IMR-90 (cell line): ENCODE results near the gene AMBRA1. TPM values are rescaled to one million over a fixed set of nuclear protein-coding genes. Genes with fewer than 3 reads are reported as not detected.

Experiments
- ATAC-seq: fragments of 200-7000 bp; cut with Tn5 transposase; 2 replicates; pipeline ENCODE4 v1.9.1; 2020; ENCODE audit warnings: low read depth, mild to moderate bottlenecking, moderate library complexity
- BruUV-seq: library from RNA; stranded (reverse); fragments of 400-500 nt; replicated peaks from 2 replicates; lab custom pipeline; 2021; lab: Mats Ljungman, UMichigan
- CTCF ChIA-PET: fragments of 300-600 bp; formaldehyde crosslinking; extraction: SDS; loops from one replicate; lab custom pipeline; 2021; ENCODE audit warnings: antibody characterized with exemption; lab: Yijun Ruan, JAX
- POLR2A ChIA-PET: fragments of 300-600 bp; sonication (Branson Sonifier 250); formaldehyde crosslinking; loops from one replicate; lab custom pipeline; 2022; ENCODE audit warnings: antibody characterized with exemption; ENCODE audit not compliant: unreplicated experiment; lab: Charles Lee
- DNase-seq: peaks from one replicate; pipeline ENCODE4 v3.0.0; 2013
- H2AFZ ChIP-seq: replicated peaks from 2 replicates; pipeline ENCODE3; 2013; ENCODE audit warnings: low read length, mild to moderate bottlenecking; ENCODE audit not compliant: poor library complexity
- H2AK5ac ChIP-seq: 2 replicates; pipeline ENCODE4 v1.6.1; 2013; ENCODE audit warnings: low read depth, low read length, inconsistent platforms
- H2AK9ac ChIP-seq: replicated peaks from 2 replicates; pipeline ENCODE3; 2013; ENCODE audit warnings: mild to moderate bottlenecking, low read depth, low read length, moderate library complexity; ENCODE audit not compliant: poor library complexity
- H2BK120ac ChIP-seq: 2 replicates; pipeline ENCODE4 v1.6.1; 2013; ENCODE audit warnings: low read depth, low read length, inconsistent platforms
- H2BK15ac ChIP-seq: 3 replicates; pipeline ENCODE4 v1.6.1; 2013; ENCODE audit warnings: low read depth, low read length, inconsistent platforms
- H2BK20ac ChIP-seq: 2 replicates; pipeline ENCODE4 v1.6.1; 2013; ENCODE audit warnings: low read depth, mild to moderate bottlenecking, inconsistent platforms, low read length, moderate library complexity
- H2BK5ac ChIP-seq: 2 replicates; pipeline ENCODE4 v1.6.1; 2013; ENCODE audit warnings: mild to moderate bottlenecking, low read depth, low read length, inconsistent platforms; ENCODE audit not compliant: poor library complexity, severe bottlenecking
- H3K14ac ChIP-seq: replicated peaks from 2 replicates; pipeline ENCODE4 v1.6.1; 2013; ENCODE audit warnings: low read depth, low read length, inconsistent platforms
- H3K18ac ChIP-seq: 2 replicates; pipeline ENCODE4 v1.6.1; 2013; ENCODE audit warnings: low read depth, low read length, control low read depth
- H3K23ac ChIP-seq: 2 replicates; pipeline ENCODE4 v1.6.1; 2013; ENCODE audit warnings: low read depth, low read length, inconsistent platforms
- H3K27ac ChIP-seq: 2 replicates; pipeline ENCODE4 v1.5.1; 2013; ENCODE audit warnings: mild to moderate bottlenecking, control low read depth, low read length; ENCODE audit not compliant: insufficient read depth
- H3K27me3 ChIP-seq: 2 replicates; pipeline ENCODE4 v1.6.1; 2013; ENCODE audit warnings: low read length; ENCODE audit not compliant: control insufficient read depth, insufficient read depth
- H3K36me3 ChIP-seq: 2 replicates; pipeline ENCODE4 v1.6.1; 2013; ENCODE audit warnings: low read length, mixed read lengths; ENCODE audit not compliant: control insufficient read depth, insufficient read depth
- H3K4ac ChIP-seq: 2 replicates; pipeline ENCODE4 v1.6.1; 2013; ENCODE audit warnings: low read depth, low read length, inconsistent platforms
- H3K4me1 ChIP-seq: 2 replicates; pipeline ENCODE4 v1.6.1; 2013; ENCODE audit warnings: low read length, mixed read lengths; ENCODE audit not compliant: control insufficient read depth, insufficient read depth
- H3K4me2 ChIP-seq: 2 replicates; pipeline ENCODE4 v1.6.1; 2013; ENCODE audit warnings: low read depth, mild to moderate bottlenecking, control low read depth, low read length, moderate library complexity
- H3K4me3 ChIP-seq: 2 replicates; pipeline ENCODE4 v1.5.1; 2013; ENCODE audit warnings: low read depth, mild to moderate bottlenecking, control low read depth, low read length, moderate library complexity; ENCODE audit not compliant: insufficient read depth
- H3K56ac ChIP-seq: 2 replicates; pipeline ENCODE4 v1.6.1; 2013; ENCODE audit warnings: low read length, inconsistent platforms; ENCODE audit not compliant: insufficient read depth; ENCODE audit errors: extremely low read depth
- H3K79me1 ChIP-seq, 2 experiments: 2 replicates each; pipeline ENCODE4 v1.6.1; 2013; ENCODE audit warnings: low read length in 2 of 2, inconsistent platforms in 1 of 2, low read depth in 1 of 2
- H3K9ac ChIP-seq: 2 replicates; pipeline ENCODE4 v1.6.1; 2013; ENCODE audit warnings: low read depth, low read length, control low read depth
- H3K9me1 ChIP-seq: 2 replicates; pipeline ENCODE4 v1.6.1; 2013; ENCODE audit warnings: low read length, inconsistent platforms; ENCODE audit not compliant: insufficient read depth
- H3K9me3 ChIP-seq: 2 replicates; pipeline ENCODE4 v1.6.1; 2013; ENCODE audit warnings: low read length; ENCODE audit not compliant: control insufficient read depth, insufficient read depth
- H4K20me1 ChIP-seq: 2 replicates; pipeline ENCODE4 v1.6.1; 2013; ENCODE audit warnings: low read length, inconsistent platforms; ENCODE audit not compliant: insufficient read depth
- H4K5ac ChIP-seq: 2 replicates; pipeline ENCODE4 v1.6.1; 2013; ENCODE audit warnings: mild to moderate bottlenecking, low read depth, low read length, control low read depth
- H4K8ac ChIP-seq, 2 experiments: 2 replicates each; pipeline ENCODE4 v1.6.1; 2013; ENCODE audit warnings: low read depth in 2 of 2, low read length in 2 of 2, control low read depth in 1 of 2, inconsistent platforms in 1 of 2
- H4K91ac ChIP-seq: 2 replicates; pipeline ENCODE4 v1.6.1; 2013; ENCODE audit warnings: low read depth, low read length, inconsistent platforms; ENCODE audit not compliant: insufficient read depth
- CEBPB ChIP-seq: IDR thresholded peaks from 2 replicates; pipeline ENCODE4 v1.6.1; 2012; ENCODE audit warnings: low read depth, low read length, improper control_type of control experiment
- CHD1 ChIP-seq: IDR thresholded peaks from 2 replicates; pipeline ENCODE4 v1.6.1; 2012; ENCODE audit warnings: low read depth, low read length, improper control_type of control experiment
- FOS ChIP-seq: fragments of 150-350 bp; IDR thresholded peaks from 2 replicates; pipeline ENCODE4 v1.6.1; 2016; ENCODE audit warnings: low read depth, low read length
- MAFK ChIP-seq: IDR thresholded peaks from 2 replicates; pipeline ENCODE4 v1.6.1; 2012; ENCODE audit warnings: low read depth, low read length, improper control_type of control experiment
- MAZ ChIP-seq: IDR thresholded peaks from 2 replicates; pipeline ENCODE4 v1.6.1; 2012; ENCODE audit warnings: low read depth, mild to moderate bottlenecking, low read length, improper control_type of control experiment, moderate library complexity, borderline replicate concordance
- MXI1 ChIP-seq: IDR thresholded peaks from 2 replicates; pipeline ENCODE4 v1.6.1; 2012; ENCODE audit warnings: low read depth, mild to moderate bottlenecking, low read length, moderate library complexity, borderline replicate concordance
- NFE2L2 ChIP-seq: fragments of 150-350 bp; IDR thresholded peaks from 2 replicates; pipeline ENCODE4 v1.6.1; 2016; ENCODE audit warnings: low read depth, mild to moderate bottlenecking, low read length
- RAD21 ChIP-seq: IDR thresholded peaks from 2 replicates; pipeline ENCODE4 v1.6.1; 2012; ENCODE audit warnings: low read length, improper control_type of control experiment
- RCOR1 ChIP-seq: IDR thresholded peaks from 2 replicates; pipeline ENCODE4 v1.6.1; 2012; ENCODE audit warnings: mild to moderate bottlenecking, low read length, improper control_type of control experiment; ENCODE audit not compliant: insufficient replicate concordance
- SMC3 ChIP-seq: fragments of 150-350 bp; IDR thresholded peaks from 2 replicates; pipeline ENCODE4 v1.6.1; 2016; ENCODE audit warnings: low read depth, mild to moderate bottlenecking, antibody characterized with exemption, low read length, moderate library complexity
- WGBS, 2 experiments: methylation state at CpG; one replicate each; pipeline versions ENCODE4 v1.1.5 to v1.1.7; 2013; ENCODE audit warnings: missing lambda C conversion rate in 2 of 2; ENCODE audit not compliant: insufficient read length in 1 of 2; ENCODE audit errors: extremely low coverage in 2 of 2; 5-methylcytosine and 5-hydroxymethylcytosine counted together
- dilution Hi-C: fragments of 300-500 bp; cut with HindIII; formaldehyde crosslinking; loops from one replicate; pipeline ENCODE4 v1.14.3; 2018; ENCODE audit warnings: low sequenced_read_pairs; ENCODE audit not compliant: unreplicated experiment
- in situ Hi-C: fragments of 300-500 bp; cut with MboI; formaldehyde crosslinking; loops from 3 replicates; pipeline ENCODE4 v1.14.3; 2019; ENCODE audit warnings: low sequenced_read_pairs, inconsistent platforms, mixed read lengths
- intact Hi-C: fragments of 100-400 bp; cut with micrococcal nuclease; formaldehyde crosslinking; loops from 2 replicates; pipeline ENCODE4 v1.10.0; 2022
- polyA plus RNA-seq, 3 experiments: library from polyadenylated mRNA; depleted of rRNA; stranded (reverse); fragments of >200 nt; gene quantifications; 2 replicates each; pipeline ENCODE4 v1.2.3, GENCODE V29; 2012; ENCODE audit warnings: low replicate concordance in 1 of 3
- total RNA-seq: library from RNA; depleted of rRNA; stranded (reverse); fragments of >200 nt; gene quantifications from 2 replicates; pipeline ENCODE4 v1.2.3, GENCODE V29; 2012
- TF ChIP-seq, protein P1 (sequence below): conservative IDR thresholded peaks from 2 replicates; pipeline ENCODE4 v1.5.1; 2012; ENCODE audit warnings: mild to moderate bottlenecking, low read depth, low read length, improper control_type of control experiment

AMBRA1 gene
- total and polyA plus RNA-seq, 2 of the 4 experiments (the other 2 are of a cell fraction), result 9.4 to 18.3 TPM

DNA sequence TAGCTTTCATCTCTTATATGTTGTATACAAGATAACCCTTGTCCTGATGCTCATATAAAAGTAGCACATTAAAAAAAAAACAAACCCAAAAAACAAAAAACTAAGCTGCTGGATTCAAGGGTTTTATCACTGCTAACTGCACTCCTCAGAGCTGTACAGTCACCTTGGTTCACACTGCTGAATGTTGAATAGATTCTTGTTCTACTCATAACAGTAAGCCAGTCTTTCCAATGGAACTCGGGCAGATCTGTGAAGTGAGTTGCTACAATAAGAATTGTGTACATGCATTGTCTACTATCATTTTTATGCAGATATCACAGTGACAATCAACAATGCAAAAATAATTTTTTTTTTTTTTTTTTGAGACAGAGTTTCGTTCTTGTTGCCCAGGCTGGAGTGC lies 18.5 kb upstream of the AMBRA1 start:
- Histone ChIP-seq H2AK9ac (no peak overlapping the region), H3K79me1 (peaks cover 9 to 35% of the 10 kb centered on the region in 2 experiments), H4K91ac (no peak overlapping the region), H3K27me3 (no peaks in the 10 kb centered on the region), H4K5ac (no peak overlapping the region), H2BK15ac (no peak overlapping the region), H3K4me3 (no peak overlapping the region), H3K27ac (no peak overlapping the region), H3K9me1 (peaks cover 6% of the 10 kb centered on the region; the same call in 1 of the 2 replicates), H2AFZ (no peak overlapping the region), H3K14ac (no peak overlapping the region), H2BK120ac (no peak overlapping the region), H3K18ac (no peak overlapping the region), H3K4me1 (peaks cover 5% of the 10 kb centered on the region; the same call in 1 of the 2 replicates), H3K36me3 (no peaks in the 10 kb centered on the region), H3K56ac (no peak overlapping the region), H4K20me1 (no peaks in the 10 kb centered on the region), H2BK20ac (no peak overlapping the region), H3K9ac (no peak overlapping the region), H3K4ac (no peak overlapping the region), H3K4me2 (no peak overlapping the region), H4K8ac (no peak overlapping the region), H2BK5ac (no peak overlapping the region), H2AK5ac (no peak overlapping the region), H3K23ac (no peak overlapping the region), H3K9me3 (no peaks in the 10 kb centered on the region)
- no peak for TF ChIP-seq FOS
- TF ChIP-seq MAFK, result no peak
- TF ChIP-seq MXI1, result no peak
- TF ChIP-seq SMC3, result no peak
- no peak for TF ChIP-seq CEBPB
- TF ChIP-seq, protein P1, sequence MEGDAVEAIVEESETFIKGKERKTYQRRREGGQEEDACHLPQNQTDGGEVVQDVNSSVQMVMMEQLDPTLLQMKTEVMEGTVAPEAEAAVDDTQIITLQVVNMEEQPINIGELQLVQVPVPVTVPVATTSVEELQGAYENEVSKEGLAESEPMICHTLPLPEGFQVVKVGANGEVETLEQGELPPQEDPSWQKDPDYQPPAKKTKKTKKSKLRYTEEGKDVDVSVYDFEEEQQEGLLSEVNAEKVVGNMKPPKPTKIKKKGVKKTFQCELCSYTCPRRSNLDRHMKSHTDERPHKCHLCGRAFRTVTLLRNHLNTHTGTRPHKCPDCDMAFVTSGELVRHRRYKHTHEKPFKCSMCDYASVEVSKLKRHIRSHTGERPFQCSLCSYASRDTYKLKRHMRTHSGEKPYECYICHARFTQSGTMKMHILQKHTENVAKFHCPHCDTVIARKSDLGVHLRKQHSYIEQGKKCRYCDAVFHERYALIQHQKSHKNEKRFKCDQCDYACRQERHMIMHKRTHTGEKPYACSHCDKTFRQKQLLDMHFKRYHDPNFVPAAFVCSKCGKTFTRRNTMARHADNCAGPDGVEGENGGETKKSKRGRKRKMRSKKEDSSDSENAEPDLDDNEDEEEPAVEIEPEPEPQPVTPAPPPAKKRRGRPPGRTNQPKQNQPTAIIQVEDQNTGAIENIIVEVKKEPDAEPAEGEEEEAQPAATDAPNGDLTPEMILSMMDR, result no peak
- no peak for TF ChIP-seq MAZ
- TF ChIP-seq NFE2L2, result no peak
- TF ChIP-seq RAD21, result no peak
- no peak for TF ChIP-seq CHD1
- no peak for TF ChIP-seq RCOR1
- ChIA-PET CTCF (interaction anchor here (0.6 kb wide), 1 partner anchor 31 kb away, joined by 10 read pairs; no protein-coding TSS in a partner anchor), POLR2A (no interaction called here)
- no TSS peak for BruUV-seq
- in situ Hi-C loops, result no loop called here
- dilution Hi-C loops, result no loop called here
- DNase-seq, result no peak
- no CpG with 5 or more reads among the region's 2 CpGs for WGBS, 2 experiments
- ATAC-seq, result no peak
- intact Hi-C loops, result no loop called here
